H1 (cell line): ENCODE results near the gene GDI2. TPM values are rescaled to one million over a fixed set of nuclear protein-coding genes. Genes with fewer than 3 reads are reported as not detected.

ENCODE experiments used
- CTCF ChIA-PET: fragments of 300-600 bp; sonication (Branson Sonifier 250); formaldehyde crosslinking; loops from one replicate; lab custom pipeline; 2021; ENCODE audit not compliant: partially characterized antibody; lab: Charles Lee
- POLR2A ChIA-PET: fragments of 300-600 bp; sonication (Branson Sonifier 250); formaldehyde crosslinking; loops from one replicate; lab custom pipeline; 2021; ENCODE audit warnings: inconsistent platforms; ENCODE audit not compliant: partially characterized antibody; lab: Charles Lee
- DNase-seq, 2 experiments: peaks; one replicate each; pipeline versions ENCODE4 v3.0.0 to v3.0.0-alpha.2; 2010 to 2022; ENCODE audit warnings: low spot score in 2 of 2, low read depth in 1 of 2, mixed read lengths in 1 of 2
- FAIRE-seq: peaks from 2 replicates; lab custom pipeline; 2011; peaks lifted over from hg19 to GRCh38; lab: Jason Lieb, UNC
- H2AFZ ChIP-seq: 2 replicates; pipeline ENCODE4 v1.8.1; 2012; ENCODE audit warnings: low read length, inconsistent platforms
- H2AK5ac ChIP-seq: 2 replicates; pipeline ENCODE4 v1.6.1; 2013; ENCODE audit warnings: low read depth, low read length
- H2BK120ac ChIP-seq: replicated peaks from 2 replicates; pipeline ENCODE3; 2013; ENCODE audit warnings: low read depth, low read length, inconsistent platforms
- H2BK12ac ChIP-seq: 2 replicates; pipeline ENCODE4 v1.6.1; 2013; ENCODE audit warnings: low read depth, low read length
- H2BK15ac ChIP-seq: 2 replicates; pipeline ENCODE4 v1.6.1; 2013; ENCODE audit warnings: low read length
- H2BK20ac ChIP-seq: 2 replicates; pipeline ENCODE4 v1.6.1; 2013; ENCODE audit warnings: low read length
- H2BK5ac ChIP-seq: 2 replicates; pipeline ENCODE4 v1.6.1; 2013; ENCODE audit warnings: low read depth, low read length
- H3K14ac ChIP-seq: 2 replicates; pipeline ENCODE4 v1.6.1; 2013; ENCODE audit warnings: inconsistent platforms; ENCODE audit not compliant: insufficient read length
- H3K18ac ChIP-seq: 2 replicates; pipeline ENCODE4 v1.6.1; 2013; ENCODE audit warnings: low read length; ENCODE audit errors: extremely low read depth
- H3K23ac ChIP-seq: 2 replicates; pipeline ENCODE4 v1.6.1; 2013; ENCODE audit warnings: inconsistent platforms; ENCODE audit not compliant: insufficient read length
- H3K23me2 ChIP-seq: 2 replicates; pipeline ENCODE4 v1.6.1; 2013; ENCODE audit warnings: low read depth, low read length
- H3K27ac ChIP-seq: 2 replicates; pipeline ENCODE4 v1.6.1; 2011; ENCODE audit warnings: low read depth, low read length, inconsistent platforms
- H3K27me3 ChIP-seq, 4 experiments: replicated peaks in 1 of 4; 1 replicate in 1 of 4; 2 replicates in 3 of 4; pipeline versions ENCODE4 v1.6.1 to v1.8.1; 2011 to 2013; ENCODE audit warnings: low read length in 3 of 4, mild to moderate bottlenecking in 3 of 4, inconsistent platforms in 2 of 4, mixed read lengths in 2 of 4, moderate library complexity in 1 of 4; ENCODE audit not compliant: control insufficient read depth in 3 of 4, insufficient read depth in 3 of 4; ENCODE audit errors: extremely low read depth in 1 of 4
- H3K36me3 ChIP-seq, 4 experiments: 2 replicates each; pipeline versions ENCODE4 v1.6.1 to v1.8.1; 2011 to 2013; ENCODE audit warnings: mild to moderate bottlenecking in 4 of 4, low read length in 3 of 4, moderate library complexity in 2 of 4, control low read depth in 1 of 4, inconsistent platforms in 1 of 4; ENCODE audit not compliant: insufficient read depth in 4 of 4, control insufficient read depth in 2 of 4
- H3K4ac ChIP-seq: replicated peaks from 2 replicates; pipeline ENCODE3; 2013; ENCODE audit warnings: low read length, low read depth, mixed read lengths, inconsistent platforms; ENCODE audit not compliant: insufficient read length
- H3K4me1 ChIP-seq, 4 experiments: replicated peaks in 1 of 4; 1 replicate in 1 of 4; 2 replicates in 3 of 4; pipeline versions ENCODE4 v1.6.1 to v1.8.1; 2011 to 2013; ENCODE audit warnings: low read length in 3 of 4, inconsistent platforms in 2 of 4, mixed read lengths in 1 of 4; ENCODE audit not compliant: insufficient read depth in 4 of 4, control insufficient read depth in 3 of 4
- H3K4me2 ChIP-seq, 2 experiments: 2 replicates each; pipeline versions ENCODE4 v1.6.1 to v1.8.1; 2011 to 2013; ENCODE audit warnings: low read depth in 2 of 2, low read length in 2 of 2, control low read depth in 1 of 2, inconsistent platforms in 1 of 2, mild to moderate bottlenecking in 1 of 2; ENCODE audit not compliant: insufficient read depth in 1 of 2
- H3K4me3 ChIP-seq, 4 experiments: fragments of 200-600, 300-600 bp in 1 of 4; sonication (generic), shearing (Covaris generic), sonication (Bioruptor Twin) in 1 of 4; 2 replicates each; pipeline versions ENCODE4 v1.5.1 to v1.8.1; 2011 to 2016; ENCODE audit warnings: low read length in 4 of 4, low read depth in 3 of 4, control low read depth in 2 of 4, inconsistent platforms in 2 of 4, mild to moderate bottlenecking in 2 of 4, mixed read lengths in 1 of 4, moderate library complexity in 1 of 4; ENCODE audit not compliant: insufficient read depth in 2 of 4; ENCODE audit errors: extremely low read depth in 1 of 4
- H3K56ac ChIP-seq: replicated peaks from 2 replicates; pipeline ENCODE3; 2013; ENCODE audit warnings: low read depth, mild to moderate bottlenecking, mixed read lengths, low read length, inconsistent platforms; ENCODE audit not compliant: insufficient read length
- H3K79me1 ChIP-seq: 2 replicates; pipeline ENCODE4 v1.6.1; 2013; ENCODE audit warnings: low read depth, low read length, control low read depth
- H3K79me2 ChIP-seq, 2 experiments: 2 replicates each; pipeline versions ENCODE4 v1.6.1 to v1.8.1; 2012 to 2013; ENCODE audit warnings: low read length in 2 of 2, mild to moderate bottlenecking in 2 of 2, inconsistent platforms in 1 of 2; ENCODE audit not compliant: insufficient read depth in 2 of 2, control insufficient read depth in 1 of 2
- H3K9ac ChIP-seq, 4 experiments: replicated peaks in 1 of 4; 1 replicate in 1 of 4; 2 replicates in 3 of 4; pipeline versions ENCODE4 v1.6.1 to v1.8.1; 2011 to 2013; ENCODE audit warnings: low read depth in 3 of 4, low read length in 3 of 4, control low read depth in 2 of 4, mild to moderate bottlenecking in 2 of 4, moderate library complexity in 2 of 4, inconsistent platforms in 1 of 4; ENCODE audit errors: extremely low read depth in 1 of 4
- H3K9me3 ChIP-seq, 2 experiments: 2 replicates each; pipeline versions ENCODE4 v1.6.1 to v1.8.1; 2012 to 2013; ENCODE audit warnings: mild to moderate bottlenecking in 2 of 2, moderate library complexity in 2 of 2, control low read depth in 1 of 2, inconsistent platforms in 1 of 2, low read depth in 1 of 2, low read length in 1 of 2, mixed read lengths in 1 of 2; ENCODE audit not compliant: insufficient read depth in 2 of 2
- H4K20me1 ChIP-seq, 2 experiments: replicated peaks in 1 of 2; 2 replicates each; pipeline versions ENCODE3 to v1.8.1; 2011 to 2013; ENCODE audit warnings: inconsistent platforms in 2 of 2, low read length in 2 of 2, mild to moderate bottlenecking in 1 of 2; ENCODE audit not compliant: insufficient read depth in 2 of 2, control insufficient read depth in 1 of 2
- H4K5ac ChIP-seq: 2 replicates; pipeline ENCODE4 v1.6.1; 2013; ENCODE audit warnings: low read length, low read depth, mixed read lengths, inconsistent platforms; ENCODE audit not compliant: insufficient read length
- H4K8ac ChIP-seq: 2 replicates; pipeline ENCODE4 v1.8.0; 2013; ENCODE audit warnings: mild to moderate bottlenecking, moderate library complexity, low read length, inconsistent platforms; ENCODE audit not compliant: insufficient read depth; ENCODE audit errors: extremely low read depth
- H4K91ac ChIP-seq: replicated peaks from 2 replicates; pipeline ENCODE3; 2013; ENCODE audit warnings: low read length, mixed read lengths, inconsistent platforms; ENCODE audit not compliant: insufficient read length
- CTCF ChIP-seq, 3 experiments: IDR thresholded peaks; 1 replicate in 2 of 3; 2 replicates in 1 of 3; pipeline versions ENCODE4 v1.5.1 to v1.6.1; 2011; ENCODE audit warnings: low read length in 3 of 3, mild to moderate bottlenecking in 3 of 3, inconsistent platforms in 2 of 3, low read depth in 1 of 3, moderate library complexity in 1 of 3; ENCODE audit not compliant: insufficient read depth in 1 of 3; ENCODE audit errors: control extremely low read depth in 1 of 3
- POLR2AphosphoS5 ChIP-seq: IDR thresholded peaks from 2 replicates; pipeline ENCODE4 v1.6.1; 2011; ENCODE audit warnings: low read depth, low read length
- WGBS, 2 experiments: shearing (Covaris generic) in 1 of 2; methylation state at CpG; one replicate each; pipeline versions ENCODE4 v1.1.6 to v1.1.7; 2013 to 2015; ENCODE audit warnings: low lambda C conversion rate in 2 of 2, mixed read lengths in 2 of 2, inconsistent platforms in 1 of 2, low coverage in 1 of 2, missing lambda C conversion rate in 1 of 2; ENCODE audit not compliant: insufficient replicate concordance in 2 of 2, insufficient coverage in 1 of 2, insufficient read length in 1 of 2; ENCODE audit errors: extremely low coverage in 1 of 2, missing lambda C conversion rate in 1 of 2; 5-methylcytosine and 5-hydroxymethylcytosine counted together
- polyA plus RNA-seq, 7 experiments: library from polyadenylated mRNA; depleted of rRNA in 3 of 7; stranded (reverse) in 5 of 7; unstranded in 2 of 7; fragments of >200 nt in 5 of 7; fragments of 200-250 nt in 2 of 7; gene quantifications; 1 replicate in 5 of 7; 2 replicates in 1 of 7; 4 replicates in 1 of 7; pipeline versions ENCODE4 v1.2.1 to v1.2.3, GENCODE V29; 2011 to 2013; ENCODE audit warnings: missing spikeins in 2 of 7, mixed read lengths in 2 of 7
- total RNA-seq: library from RNA; stranded (reverse); fragmentation: NEBNext Ultra II Directional; extraction: Animal tissue kit (Norgen Biotek cat#: 25700); gene quantifications from 2 replicates; pipeline ENCODE4 v1.2.1, GENCODE V29; 2021

Gene GDI2
- total and polyA plus RNA-seq, 2 of the 8 experiments (the other 6 are each of a cell fraction or from before 2014, with no cell fraction given), result 168 to 385 TPM

- Histone ChIP-seq H3K79me1 (0 out of 2 replicates have a peak, but pooled peaks cover 2% of the 10 kb centered on the region), H4K5ac (no peak overlapping the region), H3K9ac (no peak overlapping the region), H3K27ac (no peak overlapping the region), H3K36me3 (peaks cover 3 to 37% (median 27%) of the 10 kb centered on the region in 4 experiments; a peak in 7 of 8 replicates), H3K27me3 (no peaks in the 10 kb centered on the region), H3K23me2 (no peaks in the 10 kb centered on the region), H4K8ac (no peak overlapping the region), H2BK20ac (no peak overlapping the region), H3K4me3 (no peak overlapping the region), H3K4ac (no peak overlapping the region), H3K23ac (no peak overlapping the region), H4K91ac (no peak overlapping the region), H2BK12ac (no peak overlapping the region), H3K4me2 (no peak overlapping the region), H2BK5ac (no peak overlapping the region), H3K56ac (no peak overlapping the region), H4K20me1 (peaks cover 6 to 7% of the 10 kb centered on the region in 2 experiments), H3K9me3 (no peaks in the 10 kb centered on the region), H2BK15ac (no peak overlapping the region), H2AFZ (no peak overlapping the region), H2BK120ac (no peak overlapping the region), H3K18ac (no peak overlapping the region), H2AK5ac (no peak overlapping the region), H3K14ac (no peak overlapping the region), H3K4me1 (peaks cover 4 to 16% (median 10%) of the 10 kb centered on the region in 4 experiments), H3K79me2 (peaks cover 0 to 9% of the 10 kb centered on the region in 2 experiments; a peak in 3 of 4 replicates)
- TF ChIP-seq CTCF (IDR thresholded peaks at IDR 0.05; ENCODE audit: control extremely low read depth in 1 of 3, insufficient read depth in 1 of 3, low read depth in 1 of 3, low read length in 3 of 3), result no peak
- peak; percentile 16; the same call in 1 of the 2 replicates for TF ChIP-seq POLR2AphosphoS5
- ChIA-PET POLR2A (interaction anchor here (1.0 kb wide), 3 partner anchors 9 to 13 kb away, joined by 3 read pairs; no protein-coding TSS in a partner anchor), CTCF (interaction anchor here (0.9 kb wide), 1 partner anchor 146 kb away, joined by 4 read pairs; no protein-coding TSS in a partner anchor)
- WGBS, 2 experiments, result 91% methylated on average over 4 of the region's 4 CpGs; no CpG with 5 or more reads in 1 of the 2 experiments
- FAIRE-seq (no peak), DNase-seq (no peak)
Measured at GRCh38 chr10:5748394-5748803, 64.8 kb downstream of the GDI2 start.
